ENCODE data around the gene AQP7. TPM values are rescaled to one million over a fixed set of nuclear protein-coding genes. Genes with fewer than 3 reads are reported as not detected.

AQP7 gene
- total RNA-seq, 4 donors from 2014 or later, result 136 to 498 (median 197) TPM

GRCh38 chr9:33366979-33367480 lies 35.3 kb downstream of the AQP7 start:
- TF ChIP-seq CTCF (IDR thresholded peaks at IDR 0.05; ENCODE audit: low read depth), result no peak

- no peak for TF ChIP-seq CTCF (IDR thresholded peaks at IDR 0.05; ENCODE audit: low read depth)
These were observed 38.2 kb downstream of the AQP7 start for GRCh38 chr9:33364127-33364526.

GRCh38 chr9:33355933-33356332 lies 46.4 kb downstream of the AQP7 start:
- no peak for TF ChIP-seq CTCF (IDR thresholded peaks at IDR 0.05; ENCODE audit: low read depth)

GRCh38 chr9:33354651-33355211 lies 47.6 kb downstream of the AQP7 start:
- TF ChIP-seq CTCF (IDR thresholded peaks at IDR 0.05; ENCODE audit: low read depth), result no peak

GRCh38 chr9:33351547-33351946 lies 50.8 kb downstream of the AQP7 start:
- TF ChIP-seq CTCF (IDR thresholded peaks at IDR 0.05; ENCODE audit: low read depth), result no peak

GRCh38 chr9:33350310-33350709 lies 52.1 kb downstream of the AQP7 start:
- no peak for TF ChIP-seq CTCF (IDR thresholded peaks at IDR 0.05; ENCODE audit: low read depth)

GRCh38 chr9:33349743-33350142 lies 52.6 kb downstream of the AQP7 start:
- no peak for TF ChIP-seq CTCF (IDR thresholded peaks at IDR 0.05; ENCODE audit: low read depth)
